ENCODE data around the gene CA5B. TPM values are rescaled to one million over a fixed set of nuclear protein-coding genes. Genes with fewer than 3 reads are reported as not detected.
A peak's percentile ranks its signal among the peaks of the same experiment; 100 is the strongest.
"Not testable (repeated sequence)": the region's sequence is repeated elsewhere in the genome, so short reads cannot be mapped to it uniquely, and the experiment has no call there.

CA5B gene
- total RNA-seq, 4 donors from 2014 or later, result 4.2 to 8.2 (median 6.0) TPM

DNA sequence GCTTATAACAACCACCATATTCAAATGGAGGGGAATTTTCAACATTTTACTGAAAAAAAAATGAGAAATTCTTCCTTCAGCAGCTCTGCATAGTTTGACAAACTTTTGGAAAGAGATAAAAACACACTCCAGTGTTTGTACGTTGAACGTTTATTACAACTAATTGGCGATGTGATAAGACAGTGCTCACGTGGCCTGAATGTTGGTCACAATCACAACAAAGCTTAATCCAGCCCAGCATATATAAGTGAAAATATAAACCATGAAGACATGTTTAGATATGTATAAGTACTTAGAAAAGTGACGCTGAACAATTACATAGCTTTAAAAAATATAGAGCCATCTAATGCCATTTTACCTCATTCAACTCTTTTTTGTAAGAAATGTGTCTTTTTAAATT is 87.9 kb downstream of the CA5B start:
- TF ChIP-seq POLR2AphosphoS5 (IDR thresholded peaks at IDR 0.05) (no peak), EP300 (IDR thresholded peaks at IDR 0.05) (no peak), POLR2A (IDR thresholded peaks at IDR 0.05; ENCODE audit: low read depth) (no peak)
- TF ChIP-seq, protein P1, sequence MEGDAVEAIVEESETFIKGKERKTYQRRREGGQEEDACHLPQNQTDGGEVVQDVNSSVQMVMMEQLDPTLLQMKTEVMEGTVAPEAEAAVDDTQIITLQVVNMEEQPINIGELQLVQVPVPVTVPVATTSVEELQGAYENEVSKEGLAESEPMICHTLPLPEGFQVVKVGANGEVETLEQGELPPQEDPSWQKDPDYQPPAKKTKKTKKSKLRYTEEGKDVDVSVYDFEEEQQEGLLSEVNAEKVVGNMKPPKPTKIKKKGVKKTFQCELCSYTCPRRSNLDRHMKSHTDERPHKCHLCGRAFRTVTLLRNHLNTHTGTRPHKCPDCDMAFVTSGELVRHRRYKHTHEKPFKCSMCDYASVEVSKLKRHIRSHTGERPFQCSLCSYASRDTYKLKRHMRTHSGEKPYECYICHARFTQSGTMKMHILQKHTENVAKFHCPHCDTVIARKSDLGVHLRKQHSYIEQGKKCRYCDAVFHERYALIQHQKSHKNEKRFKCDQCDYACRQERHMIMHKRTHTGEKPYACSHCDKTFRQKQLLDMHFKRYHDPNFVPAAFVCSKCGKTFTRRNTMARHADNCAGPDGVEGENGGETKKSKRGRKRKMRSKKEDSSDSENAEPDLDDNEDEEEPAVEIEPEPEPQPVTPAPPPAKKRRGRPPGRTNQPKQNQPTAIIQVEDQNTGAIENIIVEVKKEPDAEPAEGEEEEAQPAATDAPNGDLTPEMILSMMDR (IDR thresholded peaks at IDR 0.05), result no peak
- no peak for DNase-seq (ENCODE audit: extremely low spot score)
- H3K9me3 ChIP-seq, result no peaks in the 10 kb centered on the region
- H3K27ac ChIP-seq (replicated peaks in 1 of 4), result peak overlapping the region in 1 of 4 donors; percentile 22
- H3K27me3 ChIP-seq, result no peaks in the 10 kb centered on the region
- WGBS, result 80% methylated on average over 5 of the region's 5 CpGs
- no peak overlapping the region for H3K4me3 ChIP-seq
- peaks cover 0 to 36% (median 16%) of the 10 kb centered on the region in 4 donors for H3K36me3 ChIP-seq
- H3K4me1 ChIP-seq, result peaks cover 0 to 9% (median 0%) of the 10 kb centered on the region in 4 donors
- intact Hi-C loops (cut with DNase I), result no loop called here

- intact Hi-C loops (cut with DNase I), result no loop called here
- Histone ChIP-seq H3K27me3 (no peaks in the 10 kb centered on the region), H3K4me1 (peaks cover 0 to 9% (median 5%) of the 10 kb centered on the region in 4 donors), H3K9me3 (no peaks in the 10 kb centered on the region), H3K36me3 (peaks cover 0 to 9% (median 0%) of the 10 kb centered on the region in 4 donors), H3K4me3 (no peak overlapping the region), H3K27ac (replicated peaks in 1 of 4) (no peak overlapping the region)
- no peak for DNase-seq (ENCODE audit: extremely low spot score)
- WGBS, result 71% methylated on average over 1 of the region's 1 CpG
- no peak for TF ChIP-seq EP300 (IDR thresholded peaks at IDR 0.05)
- TF ChIP-seq POLR2AphosphoS5 (IDR thresholded peaks at IDR 0.05), result no peak
- TF ChIP-seq, protein P1 (IDR thresholded peaks at IDR 0.05), result no peak
- no peak for TF ChIP-seq POLR2A (IDR thresholded peaks at IDR 0.05; ENCODE audit: low read depth)
Measured at GRCh38 chrX:15829217-15829616, 91.1 kb downstream of the CA5B start.

- intact Hi-C loops (cut with DNase I); H3K9me3 ChIP-seq; H3K36me3 ChIP-seq; DNase-seq (ENCODE audit: extremely low spot score); H3K4me1 ChIP-seq; H3K27me3 ChIP-seq; H3K4me3 ChIP-seq; H3K27ac ChIP-seq (replicated peaks in 1 of 4): not testable (repeated sequence)
- 74% methylated on average over 2 of the region's 2 CpGs for WGBS
Measured at GRCh38 chrX:15831347-15831746, 93.3 kb downstream of the CA5B start.

GRCh38 chrX:15834053-15834452 is 96.0 kb downstream of the CA5B start:
- Histone ChIP-seq H3K4me3 (no peak overlapping the region), H3K27ac (replicated peaks in 1 of 4) (no peak overlapping the region), H3K4me1 (peaks cover 0 to 7% (median 2%) of the 10 kb centered on the region in 4 donors), H3K9me3 (no peaks in the 10 kb centered on the region), H3K27me3 (no peaks in the 10 kb centered on the region), H3K36me3 (peaks cover 0 to 3% (median 0%) of the 10 kb centered on the region in 4 donors)
- TF ChIP-seq POLR2A (IDR thresholded peaks at IDR 0.05; ENCODE audit: low read depth) (no peak), EP300 (IDR thresholded peaks at IDR 0.05) (no peak), POLR2AphosphoS5 (IDR thresholded peaks at IDR 0.05) (no peak)
- TF ChIP-seq, protein P1 (IDR thresholded peaks at IDR 0.05), result no peak
- 76% methylated on average over 3 of the region's 3 CpGs for WGBS
- DNase-seq (ENCODE audit: extremely low spot score), result no peak
- intact Hi-C loops (cut with DNase I), result no loop called here

DNA sequence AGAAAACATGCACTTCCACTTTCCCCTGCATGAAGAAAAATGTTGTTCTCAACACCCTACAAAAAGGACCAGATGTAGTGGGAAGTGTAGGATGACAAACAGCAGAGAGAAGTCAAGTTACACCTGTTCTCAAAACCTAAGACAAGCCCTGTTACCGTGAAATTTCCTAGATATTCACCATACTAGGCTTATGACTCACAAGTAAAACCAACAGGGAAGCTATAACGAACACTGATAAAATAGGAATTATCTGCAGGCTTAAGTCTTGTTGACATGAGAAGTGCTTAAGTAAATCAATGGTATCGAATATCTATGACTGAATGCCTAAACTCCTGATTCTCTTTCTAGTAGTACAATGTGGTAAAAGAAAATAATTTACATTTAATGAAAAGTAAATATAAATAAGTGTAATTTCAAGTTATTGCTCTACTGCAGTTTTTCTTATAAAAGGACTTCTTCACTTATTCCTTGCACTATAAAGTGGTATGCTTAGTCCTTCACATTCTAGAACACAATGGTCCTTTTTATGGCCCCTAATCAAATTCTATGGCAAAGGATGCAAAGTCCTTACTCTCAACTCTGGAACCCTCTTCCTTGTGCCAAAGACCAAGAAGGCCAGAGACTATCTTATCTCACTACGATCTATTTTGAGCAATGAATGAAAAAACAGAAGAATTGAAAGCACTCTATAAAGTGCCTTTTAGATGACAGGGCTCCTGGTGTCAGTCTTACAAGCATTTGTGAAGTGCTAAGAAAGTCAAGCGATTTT is 96.9 kb downstream of the CA5B start:
- peaks cover 0 to 7% (median 2%) of the 10 kb centered on the region in 4 donors for H3K4me1 ChIP-seq
- 86% methylated on average over 5 of the region's 5 CpGs for WGBS

More for the DNA sequence above, 96.9 kb downstream of the CA5B start:
- H3K27ac ChIP-seq (replicated peaks in 1 of 4), result no peak overlapping the region
- no peak for DNase-seq (ENCODE audit: extremely low spot score)
- H3K36me3 ChIP-seq, result peaks cover 0 to 3% (median 0%) of the 10 kb centered on the region in 4 donors
- intact Hi-C loops (cut with DNase I), result no loop called here
- no peak overlapping the region for H3K4me3 ChIP-seq
- no peak for TF ChIP-seq POLR2AphosphoS5 (IDR thresholded peaks at IDR 0.05)
- TF ChIP-seq EP300 (IDR thresholded peaks at IDR 0.05), result no peak
- H3K9me3 ChIP-seq, result no peaks in the 10 kb centered on the region
- no peaks in the 10 kb centered on the region for H3K27me3 ChIP-seq

Small RNAs within 50 kb of the gene (small RNA-seq; reads per million reads assigned to genes)
- gene RF00409, result 0 reads per million in 3 donors

Other genes with a start within 250 kb of the CA5B start
- 10 to 100 TPM; 12.1 to 24.9 (median 19.3) TPM for gene PIR, start 244.9 kb upstream of the CA5B start, total RNA-seq
- gene BMX, start 237.5 kb upstream of the CA5B start, total RNA-seq, result 1 to 10 TPM; 2.0 to 2.9 (median 2.7) TPM
- 1 to 10 TPM; 2.9 to 5.2 (median 4.2) TPM for gene ACE2, start 137.3 kb upstream of the CA5B start, total RNA-seq
- gene CLTRN, start 73.5 kb upstream of the CA5B start, total RNA-seq, result under 1 TPM in 3 of 4 donors, not detected in 1; 0.23 to 0.42 (median 0.33) TPM
- gene ZRSR2, start 52.2 kb downstream of the CA5B start, total RNA-seq, result 10 to 100 TPM in 1 of 4 donors, 1 to 10 TPM in 3; 7.0 to 12.4 (median 9.0) TPM
- 100 to 1,000 TPM; 136 to 142 (median 140) TPM for gene AP1S2, start 116.5 kb downstream of the CA5B start, total RNA-seq